GM19328 (cell line): ENCODE measurements around the gene LRRC15.

ENCODE experiments used
- ATAC-seq: cut with Tn5 transposase; IDR thresholded peaks from one replicate; pipeline ENCODE4 v1.9.1; 2021; ENCODE audit warnings: mild to moderate bottlenecking, moderate library complexity; ENCODE audit not compliant: unreplicated experiment

Gene LRRC15

GRCh38 chr3:194369522-194370279, at the start of gene LRRC15:
Gene LRRC15, minus strand, starts transcription at chr3:194369743. Its CDS starts 8,700 bp downstream, at chr3:194361043.
- ATAC-seq = no peak

- no peak for ATAC-seq
These were observed 49.1 kb upstream of the LRRC15 start for GRCh38 chr3:194418671-194419070.

GRCh38 chr3:194407423-194407822, 37.9 kb upstream of the LRRC15 start:
- ATAC-seq = no peak

- no peak for ATAC-seq
These were observed 36.2 kb upstream of the LRRC15 start for GRCh38 chr3:194405766-194406165.

- ATAC-seq = no peak
These were observed 35.0 kb upstream of the LRRC15 start for GRCh38 chr3:194404365-194405140.

- ATAC-seq = no peak
These were observed 32.4 kb upstream of the LRRC15 start for GRCh38 chr3:194401868-194402329.

GRCh38 chr3:194401346-194401745, 31.8 kb upstream of the LRRC15 start:
- no peak for ATAC-seq

- ATAC-seq = no peak
These were observed 30.4 kb upstream of the LRRC15 start for GRCh38 chr3:194399874-194400411.

GRCh38 chr3:194399166-194399565, 29.6 kb upstream of the LRRC15 start, which contains the start of gene GP5:
Gene GP5, minus strand, starts transcription at chr3:194399266. Its CDS starts 984 bp downstream, at chr3:194398282.
- no peak for ATAC-seq

GRCh38 chr3:194397757-194398312, 28.3 kb upstream of the LRRC15 start:
- ATAC-seq = no peak

- ATAC-seq = no peak
These were observed 27.6 kb upstream of the LRRC15 start for GRCh38 chr3:194396859-194397756.

- no peak for ATAC-seq
These were observed 27.0 kb upstream of the LRRC15 start for GRCh38 chr3:194396539-194396858.

- ATAC-seq = no peak
These were observed 26.4 kb upstream of the LRRC15 start for GRCh38 chr3:194395778-194396538.

GRCh38 chr3:194395212-194395611, 25.7 kb upstream of the LRRC15 start:
- no peak for ATAC-seq

GRCh38 chr3:194392576-194392975, 23.0 kb upstream of the LRRC15 start:
- ATAC-seq = no peak

GRCh38 chr3:194390835-194391234, 21.3 kb upstream of the LRRC15 start:
- no peak for ATAC-seq

- ATAC-seq = no peak
These were observed 19.7 kb upstream of the LRRC15 start for GRCh38 chr3:194389269-194389668.

GRCh38 chr3:194387926-194388418, 18.4 kb upstream of the LRRC15 start:
- no peak for ATAC-seq

- ATAC-seq = no peak
These were observed 17.7 kb upstream of the LRRC15 start for GRCh38 chr3:194387276-194387675.

GRCh38 chr3:194386648-194387047, 17.1 kb upstream of the LRRC15 start:
- ATAC-seq = no peak
